Tibial nerve (tissue), 4 donors: Measurements from ENCODE around the gene MPL. TPM values are rescaled to one million over a fixed set of nuclear protein-coding genes. Genes with fewer than 3 reads are reported as not detected.

Experiments used
- DNase-seq, 2 donors: peaks; one replicate each; pipeline ENCODE4 v3.0.0-alpha.2; 2019; ENCODE audit warnings: low spot score in 2 of 2
- H3K27ac ChIP-seq, 4 donors: fragments of 200-600 bp; sonication (generic) in 3 of 4; one replicate each; pipeline ENCODE4 v1.5.1; 2017 to 2019; ENCODE audit warnings: mild to moderate bottlenecking in 1 of 4
- H3K27me3 ChIP-seq, 2 donors: fragments of 200-600 bp; sonication (generic) in 1 of 2; one replicate each; pipeline versions ENCODE4 v1.5.1 to v1.6.0; 2017 to 2019
- H3K36me3 ChIP-seq, 3 donors: fragments of 200-600 bp; sonication (generic); one replicate each; pipeline ENCODE4 v1.5.1; 2018 to 2019
- H3K4me1 ChIP-seq, 4 donors: fragments of 200-600 bp; sonication (generic) in 3 of 4; one replicate each; pipeline ENCODE4 v1.5.1; 2017 to 2019
- H3K4me3 ChIP-seq, 4 donors: fragments of 200-600 bp; sonication (generic) in 3 of 4; one replicate each; pipeline ENCODE4 v1.5.1; 2017 to 2019; ENCODE audit warnings: mild to moderate bottlenecking in 1 of 4, moderate library complexity in 1 of 4
- H3K9me3 ChIP-seq, 4 donors: fragments of 200-600 bp; sonication (generic) in 3 of 4; one replicate each; pipeline ENCODE4 v1.5.1; 2017 to 2019
- EP300 ChIP-seq, 2 donors: sonication (generic); formaldehyde crosslinking; IDR thresholded peaks; one replicate each; pipeline ENCODE4 v1.6.1; 2017; ENCODE audit warnings: antibody characterized with exemption in 2 of 2, mild to moderate bottlenecking in 1 of 2
- POLR2A ChIP-seq, 2 donors: fragments of 450-650 bp; IDR thresholded peaks; one replicate each; pipeline ENCODE4 v1.6.1; 2017; ENCODE audit warnings: antibody characterized with exemption in 2 of 2, mild to moderate bottlenecking in 2 of 2, moderate library complexity in 2 of 2
- WGBS, 2 donors: methylation state at CpG; one replicate each; pipeline ENCODE4 v1.1.5; 2018; 5-methylcytosine and 5-hydroxymethylcytosine counted together
- total RNA-seq, 4 donors: library from RNA; depleted of rRNA; stranded (reverse); fragments of >200 nt; gene quantifications; one replicate each; pipeline ENCODE4 v1.1.0, GENCODE V29; 2016
- TF ChIP-seq, protein P1 (sequence below), 5 experiments: fragments of 200-600 bp in 3 of 5; fragments of 450-650 bp in 2 of 5; sonication (generic) in 3 of 5; IDR thresholded peaks; one replicate each; pipeline ENCODE4 v1.5.1; 2016 to 2019; ENCODE audit warnings: antibody characterized with exemption in 5 of 5, mild to moderate bottlenecking in 3 of 5, moderate library complexity in 2 of 5

MPL gene
- total RNA-seq, 4 donors from 2014 or later = 0.66 to 1.7 TPM; not detected in 2

DNA sequence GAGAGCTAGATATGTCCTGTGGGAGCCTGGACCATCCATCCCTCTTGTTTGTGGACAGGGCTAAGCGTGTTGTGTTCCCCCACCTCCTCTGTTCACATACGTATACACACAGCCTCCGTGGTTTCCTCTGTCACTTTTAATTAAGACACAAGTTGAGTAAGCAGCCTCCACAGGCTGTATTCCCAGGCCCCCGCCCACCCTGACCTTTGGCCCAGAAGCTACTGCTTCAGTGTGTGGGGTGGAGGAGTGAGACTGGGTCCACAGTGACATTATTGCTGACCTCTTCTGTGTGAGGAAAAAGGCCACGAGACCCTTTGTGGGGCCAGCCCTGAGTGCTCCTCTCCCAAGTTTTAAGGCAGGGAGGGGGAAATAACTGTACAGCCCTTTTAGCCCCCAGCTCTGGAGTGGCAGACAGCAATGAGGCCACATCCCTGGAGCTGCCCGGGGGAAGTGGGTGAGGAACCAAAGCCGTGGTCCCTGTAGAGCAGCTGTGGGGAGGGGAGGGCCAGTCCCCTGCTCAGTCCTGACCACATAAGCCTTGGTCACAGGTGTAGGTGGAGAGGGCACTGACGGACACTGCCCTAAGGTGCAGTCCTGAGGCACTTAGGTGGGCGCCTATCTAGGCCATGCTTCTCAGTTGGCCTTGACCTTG lies 25.8 kb downstream of the MPL start:
- TF ChIP-seq POLR2A (IDR thresholded peaks at IDR 0.05) (no peak), EP300 (IDR thresholded peaks at IDR 0.05) (no peak)
- TF ChIP-seq, protein P1, sequence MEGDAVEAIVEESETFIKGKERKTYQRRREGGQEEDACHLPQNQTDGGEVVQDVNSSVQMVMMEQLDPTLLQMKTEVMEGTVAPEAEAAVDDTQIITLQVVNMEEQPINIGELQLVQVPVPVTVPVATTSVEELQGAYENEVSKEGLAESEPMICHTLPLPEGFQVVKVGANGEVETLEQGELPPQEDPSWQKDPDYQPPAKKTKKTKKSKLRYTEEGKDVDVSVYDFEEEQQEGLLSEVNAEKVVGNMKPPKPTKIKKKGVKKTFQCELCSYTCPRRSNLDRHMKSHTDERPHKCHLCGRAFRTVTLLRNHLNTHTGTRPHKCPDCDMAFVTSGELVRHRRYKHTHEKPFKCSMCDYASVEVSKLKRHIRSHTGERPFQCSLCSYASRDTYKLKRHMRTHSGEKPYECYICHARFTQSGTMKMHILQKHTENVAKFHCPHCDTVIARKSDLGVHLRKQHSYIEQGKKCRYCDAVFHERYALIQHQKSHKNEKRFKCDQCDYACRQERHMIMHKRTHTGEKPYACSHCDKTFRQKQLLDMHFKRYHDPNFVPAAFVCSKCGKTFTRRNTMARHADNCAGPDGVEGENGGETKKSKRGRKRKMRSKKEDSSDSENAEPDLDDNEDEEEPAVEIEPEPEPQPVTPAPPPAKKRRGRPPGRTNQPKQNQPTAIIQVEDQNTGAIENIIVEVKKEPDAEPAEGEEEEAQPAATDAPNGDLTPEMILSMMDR (IDR thresholded peaks at IDR 0.05) = no peak
- H3K4me1 ChIP-seq = peaks cover 0 to 29% (median 14%) of the 10 kb centered on the region in 4 donors
- no peak for DNase-seq
- H3K36me3 ChIP-seq = peaks cover 0 to 58% (median 26%) of the 10 kb centered on the region in 3 donors
- H3K27ac ChIP-seq = peak overlapping the region in 2 of 4 donors; percentile 28 to 36
- no peak overlapping the region for H3K4me3 ChIP-seq
- H3K27me3 ChIP-seq = no peaks in the 10 kb centered on the region
- no peaks in the 10 kb centered on the region for H3K9me3 ChIP-seq
- 49 to 68% methylated on average over 9 of the region's 9 CpGs for WGBS, 2 donors

GRCh38 chr1:43363935-43364525 lies 26.4 kb downstream of the MPL start:
- peaks cover 0 to 58% (median 26%) of the 10 kb centered on the region in 3 donors for H3K36me3 ChIP-seq
- WGBS, 2 donors = 79 to 84% methylated on average over 5 of the region's 5 CpGs
- peaks cover 0 to 32% (median 20%) of the 10 kb centered on the region in 4 donors for H3K4me1 ChIP-seq
- no peak for DNase-seq
- no peaks in the 10 kb centered on the region for H3K9me3 ChIP-seq
- TF ChIP-seq POLR2A (IDR thresholded peaks at IDR 0.05) (no peak), EP300 (IDR thresholded peaks at IDR 0.05) (no peak)
- TF ChIP-seq, protein P1 (IDR thresholded peaks at IDR 0.05) = no peak
- H3K27ac ChIP-seq = peak overlapping the region in 1 of 4 donors; percentile 36
- no peak overlapping the region for H3K4me3 ChIP-seq
- H3K27me3 ChIP-seq = no peaks in the 10 kb centered on the region

DNA sequence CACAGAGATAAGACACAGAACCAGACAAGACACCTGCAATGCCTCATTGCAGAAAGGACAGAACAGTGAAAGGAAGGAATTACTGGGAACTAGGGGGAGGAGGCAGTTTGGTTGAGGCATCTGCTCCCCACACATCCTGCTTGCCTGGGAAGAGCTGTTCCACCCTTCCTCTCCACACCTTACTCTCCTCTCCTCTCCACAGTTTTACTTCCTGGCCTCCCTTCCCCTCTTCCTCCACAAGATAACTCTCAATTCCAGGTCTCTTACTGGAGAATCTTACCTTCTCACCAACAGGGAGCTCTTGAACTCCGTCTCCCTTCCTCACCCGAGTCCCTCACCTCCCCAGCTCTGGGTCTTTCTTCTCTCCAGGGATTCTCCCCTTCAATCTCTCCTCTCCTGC lies 28.1 kb downstream of the MPL start:
- Histone ChIP-seq H3K36me3 (peaks cover 0 to 53% (median 26%) of the 10 kb centered on the region in 3 donors), H3K9me3 (no peaks in the 10 kb centered on the region), H3K27me3 (no peaks in the 10 kb centered on the region), H3K4me3 (no peak overlapping the region), H3K27ac (peak overlapping the region in 3 of 4 donors; percentile 98), H3K4me1 (peaks cover 0 to 41% (median 20%) of the 10 kb centered on the region in 4 donors)
- DNase-seq = no peak
- WGBS, 2 donors = 65% methylated on average over 2 of the region's 2 CpGs
- no peak for TF ChIP-seq POLR2A (IDR thresholded peaks at IDR 0.05)
- no peak for TF ChIP-seq EP300 (IDR thresholded peaks at IDR 0.05)
- TF ChIP-seq, protein P1 (IDR thresholded peaks at IDR 0.05) = no peak

DNA sequence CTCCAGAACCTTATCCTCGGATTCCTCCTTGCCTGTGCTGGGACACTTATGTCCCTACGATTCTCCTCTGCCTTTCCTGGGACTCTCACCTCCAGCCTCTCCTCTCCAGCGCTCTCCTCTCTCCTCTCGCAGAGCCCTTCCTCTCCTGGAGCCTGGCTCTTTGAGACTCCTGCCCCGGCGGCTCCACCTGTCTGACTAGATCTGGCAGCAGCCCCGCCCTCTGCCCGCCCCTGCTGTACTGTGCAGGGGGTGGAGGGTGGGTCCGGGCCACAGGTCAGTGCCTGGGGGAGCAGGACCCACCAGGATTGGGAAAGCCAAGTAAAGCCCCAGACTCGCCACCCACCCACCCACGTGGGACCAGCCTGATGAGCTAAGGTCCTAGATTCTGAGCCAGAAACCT lies 28.6 kb downstream of the MPL start:
- 38 to 40% methylated on average over 11 of the region's 11 CpGs for whole genome bisulfite sequencing, 2 donors
- Histone ChIP-seq H3K27ac (peak overlapping the region; percentile 88 to 98 (median 98)), H3K27me3 (no peaks in the 10 kb centered on the region), H3K4me3 (peak overlapping the region in 3 of 4 donors; percentile 7 to 97 (median 80)), H3K36me3 (peaks cover 0 to 48% (median 26%) of the 10 kb centered on the region in 3 donors), H3K4me1 (peaks cover 0 to 42% (median 20%) of the 10 kb centered on the region in 4 donors), H3K9me3 (no peaks in the 10 kb centered on the region)
- no peak for DNase-seq
- no peak for TF ChIP-seq POLR2A (IDR thresholded peaks at IDR 0.05)
- TF ChIP-seq, protein P1 (IDR thresholded peaks at IDR 0.05) = no peak
- TF ChIP-seq EP300 (IDR thresholded peaks at IDR 0.05) = no peak

DNA sequence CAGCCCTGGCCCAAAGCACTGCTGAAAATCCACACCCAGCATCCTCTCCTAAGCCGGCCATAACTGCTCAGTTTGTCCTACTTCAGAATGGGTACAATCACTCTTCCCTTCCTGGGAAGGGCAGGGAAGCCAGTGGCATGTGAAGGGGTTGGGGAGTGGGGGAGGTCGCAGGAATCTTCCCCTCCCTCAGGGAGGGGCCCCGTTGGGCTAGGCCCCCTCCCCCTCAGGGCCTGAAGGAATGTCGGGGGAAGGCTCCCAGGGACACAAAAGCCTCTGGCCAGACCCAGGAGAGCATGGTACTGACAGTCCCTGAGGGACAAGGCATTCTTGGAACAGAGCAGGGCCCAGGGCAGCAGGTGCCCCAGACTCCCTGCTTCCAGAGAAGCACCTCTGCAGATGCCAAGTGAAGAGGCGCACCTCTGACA lies 29.0 kb downstream of the MPL start:
- Histone ChIP-seq H3K36me3 (peaks cover 0 to 43% (median 26%) of the 10 kb centered on the region in 3 donors), H3K27me3 (no peaks in the 10 kb centered on the region), H3K27ac (peak overlapping the region; percentile 88 to 98 (median 98)), H3K4me3 (peak overlapping the region; percentile 80 to 97 (median 91)), H3K4me1 (peaks cover 0 to 42% (median 20%) of the 10 kb centered on the region in 4 donors), H3K9me3 (no peaks in the 10 kb centered on the region)
- WGBS, 2 donors = 4 to 24% methylated on average over 4 of the region's 5 CpGs
- TF ChIP-seq, protein P1 (IDR thresholded peaks at IDR 0.05) = no peak
- TF ChIP-seq POLR2A (IDR thresholded peaks at IDR 0.05) (no peak), EP300 (IDR thresholded peaks at IDR 0.05) (no peak)
- DNase-seq = no peak
